ENCODE data around the gene KCNQ1.

The KCNQ1 gene

GRCh38 chr11:2574043-2574552 is 129.3 kb downstream of the KCNQ1 start:
- no peak for DNase-seq

- no peak for DNase-seq
These were observed 130.0 kb downstream of the KCNQ1 start for GRCh38 chr11:2574553-2575535.

- DNase-seq: no peak
These were observed 130.8 kb downstream of the KCNQ1 start for GRCh38 chr11:2575591-2576051.

- DNase-seq: no peak
These were observed 131.3 kb downstream of the KCNQ1 start for GRCh38 chr11:2576111-2576510.

- DNase-seq: no peak
These were observed 131.7 kb downstream of the KCNQ1 start for GRCh38 chr11:2576549-2576948.

GRCh38 chr11:2577031-2577990 is 132.5 kb downstream of the KCNQ1 start:
- no peak for DNase-seq

- DNase-seq: no peak
These were observed 133.5 kb downstream of the KCNQ1 start for GRCh38 chr11:2577991-2578928.

- DNase-seq: no peak
These were observed 134.1 kb downstream of the KCNQ1 start for GRCh38 chr11:2578929-2579270.

- no peak for DNase-seq
These were observed 134.7 kb downstream of the KCNQ1 start for GRCh38 chr11:2579315-2580060.

GRCh38 chr11:2580061-2580421 is 135.2 kb downstream of the KCNQ1 start:
- DNase-seq: no peak

- no peak for DNase-seq
These were observed 135.8 kb downstream of the KCNQ1 start for GRCh38 chr11:2580571-2581001.

GRCh38 chr11:2581151-2581930 is 136.5 kb downstream of the KCNQ1 start:
- no peak for DNase-seq

- no peak for DNase-seq
These were observed 137.1 kb downstream of the KCNQ1 start for GRCh38 chr11:2581931-2582350.

- no peak for DNase-seq
These were observed 137.6 kb downstream of the KCNQ1 start for GRCh38 chr11:2582351-2582945.

GRCh38 chr11:2582946-2583604 is 138.3 kb downstream of the KCNQ1 start:
- DNase-seq: no peak

GRCh38 chr11:2583605-2583958 is 138.8 kb downstream of the KCNQ1 start:
- DNase-seq: no peak

GRCh38 chr11:2584434-2584811 is 139.6 kb downstream of the KCNQ1 start:
- no peak for DNase-seq

GRCh38 chr11:2584812-2585565 is 140.2 kb downstream of the KCNQ1 start:
- DNase-seq: no peak

GRCh38 chr11:2585566-2586086 is 140.8 kb downstream of the KCNQ1 start:
- no peak for DNase-seq
